T-helper 17 cell (primary cell): ENCODE measurements around the gene EMD. TPM values are rescaled to one million over a fixed set of nuclear protein-coding genes. Genes with fewer than 3 reads are reported as not detected.

ENCODE experiments used
- total RNA-seq, 4 donors: library from RNA in 2 of 4; stranded (reverse) in 2 of 4; gene quantifications; one replicate each; pipeline ENCODE4 v1.2.3 and lab custom pipeline; 2022 to 2026

The EMD gene
- total RNA-seq, 2 donors from 2014 or later, result 121 to 132 TPM

Other genes with a start within 250 kb of the EMD start
- not detected for gene OPN1LW, start 235.1 kb upstream of the EMD start, total RNA-seq
- not detected for gene OPN1MW, start 196.7 kb upstream of the EMD start, total RNA-seq
- gene OPN1MW2, start 159.5 kb upstream of the EMD start, total RNA-seq, result not detected
- gene OPN1MW3, start 121.7 kb upstream of the EMD start, total RNA-seq, result not detected
- gene TEX28, start 84.2 kb upstream of the EMD start, total RNA-seq, result not detected
- gene TKTL1, start 83.5 kb upstream of the EMD start, total RNA-seq, result 1 to 10 TPM; 3.0 to 4.2 TPM
- gene FLNA, start 4.7 kb upstream of the EMD start, total RNA-seq, result 1,000 to 10,000 TPM; 1,780 to 2,536 TPM
- gene RPL10, start 19.1 kb downstream of the EMD start, total RNA-seq, result 1,000 to 10,000 TPM; 4,596 to 4,820 TPM
- 10 to 100 TPM; 20.5 to 22.6 TPM for gene DNASE1L1, start 30.0 kb downstream of the EMD start, total RNA-seq
- 10 to 100 TPM; 84.1 to 95.7 TPM for gene TAFAZZIN, start 32.2 kb downstream of the EMD start, total RNA-seq
- 10 to 100 TPM; 41.4 to 43.0 TPM for gene ATP6AP1, start 49.4 kb downstream of the EMD start, total RNA-seq
- gene GDI1, start 57.9 kb downstream of the EMD start, total RNA-seq, result 100 to 1,000 TPM; 189 to 223 TPM
- 10 to 100 TPM; 58.1 to 58.6 TPM for gene FAM50A, start 64.8 kb downstream of the EMD start, total RNA-seq
- gene PLXNA3, start 79.0 kb downstream of the EMD start, total RNA-seq, result 10 to 100 TPM; 66.3 to 78.6 TPM
- 1 to 10 TPM; 9.1 to 9.5 TPM for gene LAGE3, start 100.0 kb downstream of the EMD start, total RNA-seq
- gene UBL4A, start 107.3 kb downstream of the EMD start, total RNA-seq, result 10 to 100 TPM; 15.2 to 30.6 TPM
- 10 to 100 TPM; 23.9 to 29.5 TPM for gene SLC10A3, start 111.3 kb downstream of the EMD start, total RNA-seq
- 10 to 100 TPM; 32.5 to 34.0 TPM for gene FAM3A, start 136.9 kb downstream of the EMD start, total RNA-seq
- 10 to 100 TPM; 28.5 to 44.9 TPM for gene G6PD, start 167.6 kb downstream of the EMD start, total RNA-seq
- 10 to 100 TPM; 35.9 to 45.1 TPM for gene IKBKG, start 168.3 kb downstream of the EMD start, total RNA-seq
- gene CTAG1A, start 205.8 kb downstream of the EMD start, total RNA-seq, result not detected
- not detected for gene CTAG1B, start 240.0 kb downstream of the EMD start, total RNA-seq